HG03097 (cell line): ENCODE data around the gene NIN.
"Not testable (repeated sequence)": the region's sequence is repeated elsewhere in the genome, so short reads cannot be mapped to it uniquely, and the experiment has no call there.

Experiments
- ATAC-seq: cut with Tn5 transposase; IDR thresholded peaks from one replicate; pipeline ENCODE4 v1.9.1; 2021; ENCODE audit not compliant: unreplicated experiment, low FRiP score

Gene NIN

DNA sequence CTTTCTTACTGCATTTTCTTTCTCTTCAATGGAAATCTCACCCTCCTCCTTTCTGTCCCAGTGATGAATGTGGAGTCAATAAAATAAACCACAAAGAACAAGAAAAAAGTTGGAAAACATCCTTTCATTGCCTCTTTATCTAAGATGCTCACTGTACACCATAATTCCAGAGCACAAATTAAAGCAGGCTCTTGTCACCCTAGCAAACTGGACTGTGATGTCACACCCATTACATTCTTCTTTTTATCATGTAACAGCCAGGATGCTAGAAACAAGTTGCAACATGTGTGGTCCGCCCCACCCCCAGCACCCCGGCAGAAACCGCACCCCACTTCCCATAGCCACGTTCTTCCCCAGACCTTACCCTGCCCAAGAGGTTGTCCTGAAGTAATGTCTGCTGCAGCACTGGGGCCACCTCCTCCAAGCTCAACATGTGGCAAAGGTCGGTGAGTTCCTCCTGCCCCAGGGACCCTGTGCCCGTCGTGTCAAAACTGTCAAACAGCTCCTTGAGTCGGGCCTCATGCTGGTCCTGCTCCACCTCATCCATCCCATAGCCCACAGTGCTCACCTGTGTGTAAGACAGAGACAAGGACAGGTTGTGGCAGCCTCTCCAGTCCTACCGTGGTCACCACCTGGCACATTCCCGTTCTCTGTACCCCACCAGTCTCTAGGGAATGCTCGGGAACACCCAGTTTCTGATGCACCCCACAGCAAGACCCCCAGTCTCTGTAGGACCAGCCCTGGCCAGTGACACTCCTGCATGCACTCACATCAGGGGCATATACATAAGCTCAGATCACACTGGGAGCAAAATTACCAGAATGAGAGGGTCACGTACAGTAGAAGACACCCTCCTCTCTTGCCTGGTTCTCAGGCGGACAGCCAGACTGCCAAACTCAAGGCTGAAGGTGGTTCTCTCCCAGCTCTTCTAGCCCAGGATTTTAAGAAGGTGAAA is 9.2 kb downstream of the NIN start:
- no peak for ATAC-seq

- no peak for ATAC-seq
Observed at GRCh38 chr14:50820786-50821509, 10.0 kb downstream of the NIN start.

- ATAC-seq: not testable (repeated sequence)
Observed at GRCh38 chr14:50819303-50819702, 11.7 kb downstream of the NIN start.

GRCh38 chr14:50816395-50817047 is 14.4 kb downstream of the NIN start:
- no peak for ATAC-seq

- not testable (repeated sequence) for ATAC-seq
Observed at GRCh38 chr14:50815526-50815925, 15.4 kb downstream of the NIN start.

DNA sequence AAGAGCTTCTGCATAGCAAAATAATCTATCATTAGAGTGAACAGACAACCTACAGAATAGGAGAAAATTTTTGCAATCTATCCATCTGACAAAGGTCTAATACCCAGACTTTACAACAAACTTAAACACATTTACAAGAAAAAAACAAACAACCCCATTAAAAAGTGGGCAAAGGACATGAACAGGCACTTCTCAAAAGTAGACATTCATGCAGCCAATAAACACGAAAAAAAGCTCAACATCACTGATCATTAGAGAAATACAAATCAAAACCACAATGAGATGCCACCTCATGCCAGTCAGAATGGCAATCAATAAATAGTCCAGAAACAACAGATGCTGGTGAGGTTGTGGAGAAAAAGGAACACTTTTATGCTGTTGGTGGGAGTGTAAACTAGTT is 15.9 kb downstream of the NIN start:
- ATAC-seq: not testable (repeated sequence)

GRCh38 chr14:50814161-50814560 is 16.8 kb downstream of the NIN start:
- ATAC-seq: no peak

- no peak for ATAC-seq
Observed at GRCh38 chr14:50813544-50813863, 17.5 kb downstream of the NIN start.

DNA sequence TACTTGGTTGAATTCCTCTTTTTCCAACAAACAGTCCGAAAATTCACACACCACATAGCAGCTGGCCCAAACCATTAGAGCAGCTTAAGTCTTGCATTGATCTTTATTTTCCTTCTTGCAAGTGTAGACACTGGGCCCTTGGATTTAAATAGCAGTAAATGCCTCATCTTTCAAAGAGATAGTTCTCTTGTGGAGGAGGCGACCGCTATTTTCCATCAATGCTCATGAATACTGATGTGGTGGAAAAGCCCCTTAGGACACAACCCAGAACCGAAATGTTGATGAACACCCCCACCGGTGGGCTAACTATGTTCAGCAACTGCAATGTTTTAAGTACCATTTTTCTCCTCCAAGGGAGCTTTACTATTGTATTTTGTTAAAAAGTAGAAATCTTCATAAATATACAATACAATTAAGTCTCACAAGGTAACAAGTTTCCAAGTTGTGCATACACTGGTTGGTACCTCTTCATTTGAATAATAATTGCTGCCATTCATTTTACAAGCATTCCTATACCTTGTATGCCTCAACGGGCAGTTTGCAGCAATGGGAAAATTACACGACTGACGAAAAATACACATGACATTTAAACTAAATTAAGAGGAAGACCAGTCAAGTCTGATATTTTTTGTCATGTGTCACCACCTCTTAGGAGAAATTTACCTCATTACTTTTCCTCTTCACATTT is 18.0 kb downstream of the NIN start:
- no peak for ATAC-seq

GRCh38 chr14:50812180-50812579 is 18.8 kb downstream of the NIN start:
- no peak for ATAC-seq

DNA sequence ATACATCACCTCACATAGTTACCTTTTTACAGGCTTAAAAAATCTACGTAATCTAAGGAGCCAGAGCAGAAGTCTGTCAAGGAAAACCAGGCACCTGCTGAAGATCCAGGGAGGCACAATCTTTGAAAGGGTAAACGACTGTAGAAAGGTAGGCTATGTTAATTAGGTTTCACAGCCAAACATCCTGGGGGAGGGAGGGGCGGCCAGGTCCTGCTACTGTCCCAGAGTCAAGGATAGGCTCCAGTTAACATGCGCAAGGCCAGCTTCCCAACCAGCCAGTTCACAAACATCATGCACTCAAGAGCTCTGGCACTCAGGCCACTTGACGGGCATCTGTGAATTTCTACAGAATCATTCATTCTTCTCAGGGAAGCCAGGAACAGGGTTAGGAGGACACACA is 22.9 kb downstream of the NIN start:
- no peak for ATAC-seq

DNA sequence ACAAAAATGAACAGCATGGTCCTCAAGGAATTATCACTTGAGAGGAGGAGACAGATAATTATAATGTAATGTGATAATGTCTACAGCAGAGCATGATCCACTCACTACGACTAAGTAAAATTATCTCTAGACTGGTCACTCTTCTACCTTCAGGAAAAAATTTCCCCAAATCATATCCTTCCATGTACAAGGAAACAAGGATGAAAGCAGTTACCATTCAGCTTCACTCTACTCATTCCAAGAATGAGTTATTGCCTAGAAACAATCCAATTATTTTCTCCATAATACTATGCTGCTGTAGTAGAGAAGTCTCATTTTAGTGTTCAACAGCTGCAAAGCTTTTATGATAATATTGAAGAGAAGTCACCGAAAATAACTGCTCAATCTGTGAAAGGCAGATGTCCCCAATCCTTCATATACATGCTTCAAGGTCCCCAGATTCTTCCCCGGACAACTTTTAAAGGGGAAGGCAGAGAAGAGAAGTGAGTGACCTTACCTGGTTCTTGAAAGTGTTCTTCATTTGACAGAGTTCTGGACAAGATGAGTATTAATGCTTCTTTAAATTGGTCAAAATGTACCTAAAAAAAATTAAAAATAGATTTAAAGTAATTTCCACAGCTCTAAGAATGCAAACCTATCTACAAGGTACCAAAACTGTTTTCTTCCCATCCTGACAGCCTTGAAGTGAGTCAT is 24.6 kb downstream of the NIN start:
- ATAC-seq: no peak

GRCh38 chr14:50805396-50805795 is 25.6 kb downstream of the NIN start:
- no peak for ATAC-seq

DNA sequence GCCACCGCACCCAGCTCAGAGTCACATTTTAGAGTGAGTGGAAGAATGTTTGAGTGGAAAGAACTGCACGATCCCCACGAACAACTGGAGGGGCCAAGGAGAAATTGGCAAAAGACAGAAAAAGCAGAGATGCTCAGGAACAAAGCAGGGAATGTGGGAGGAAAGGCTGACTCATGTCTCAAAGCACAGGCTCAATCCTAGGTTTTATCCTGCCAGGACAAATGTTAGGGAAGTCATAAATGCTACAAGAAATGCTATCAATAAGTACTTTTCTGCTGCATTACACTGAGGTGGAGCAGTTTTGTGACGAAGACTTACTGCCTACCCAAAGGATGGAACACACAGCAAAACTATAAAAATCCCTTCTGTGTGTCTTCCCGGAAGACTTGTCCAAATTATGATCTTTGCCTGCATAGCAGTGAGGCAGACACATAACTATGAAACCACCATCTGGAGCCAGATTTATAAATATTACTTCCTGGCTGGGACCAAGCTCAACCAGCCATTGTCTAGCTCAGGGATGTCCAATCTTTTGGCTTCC is 26.7 kb downstream of the NIN start:
- ATAC-seq: no peak

DNA sequence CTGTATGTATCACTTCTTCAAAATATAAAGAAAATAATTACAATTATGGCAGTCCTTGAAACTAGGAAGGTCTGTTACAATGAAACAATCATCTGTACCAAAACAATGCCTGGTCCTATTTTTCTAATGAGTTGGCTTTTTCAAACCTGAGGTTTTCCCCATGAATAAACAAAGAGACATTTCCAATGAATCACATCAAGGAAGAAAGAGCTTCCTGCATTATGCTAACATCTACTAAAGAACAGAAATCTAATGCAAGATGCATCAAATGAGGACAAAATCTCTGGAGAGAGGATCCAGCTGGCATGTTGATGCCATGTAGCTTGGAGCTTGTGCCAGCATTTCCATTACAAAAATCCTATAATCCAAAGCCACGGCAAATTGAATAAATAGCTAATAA is 29.3 kb downstream of the NIN start:
- no peak for ATAC-seq

- ATAC-seq: no peak
Observed at GRCh38 chr14:50800032-50800431, 30.9 kb downstream of the NIN start.

DNA sequence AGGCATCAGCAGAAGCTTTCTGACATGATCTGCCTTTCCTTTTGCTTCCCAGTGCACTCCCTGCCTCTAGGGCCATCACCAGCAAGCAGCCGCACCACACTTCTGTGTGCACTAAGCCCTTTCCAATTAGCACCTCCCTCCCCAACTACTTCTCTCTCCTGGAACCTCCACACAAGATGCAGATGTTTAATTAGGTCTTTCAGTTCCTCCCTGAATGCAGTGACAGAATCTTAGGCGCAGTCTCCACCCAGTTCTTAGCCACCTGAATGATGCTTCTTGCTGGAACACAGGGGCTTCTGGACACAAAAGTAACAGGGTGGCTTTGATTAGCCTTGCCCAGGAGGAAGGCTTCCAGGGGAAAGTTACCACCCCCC is 32.9 kb downstream of the NIN start:
- no peak for ATAC-seq

DNA sequence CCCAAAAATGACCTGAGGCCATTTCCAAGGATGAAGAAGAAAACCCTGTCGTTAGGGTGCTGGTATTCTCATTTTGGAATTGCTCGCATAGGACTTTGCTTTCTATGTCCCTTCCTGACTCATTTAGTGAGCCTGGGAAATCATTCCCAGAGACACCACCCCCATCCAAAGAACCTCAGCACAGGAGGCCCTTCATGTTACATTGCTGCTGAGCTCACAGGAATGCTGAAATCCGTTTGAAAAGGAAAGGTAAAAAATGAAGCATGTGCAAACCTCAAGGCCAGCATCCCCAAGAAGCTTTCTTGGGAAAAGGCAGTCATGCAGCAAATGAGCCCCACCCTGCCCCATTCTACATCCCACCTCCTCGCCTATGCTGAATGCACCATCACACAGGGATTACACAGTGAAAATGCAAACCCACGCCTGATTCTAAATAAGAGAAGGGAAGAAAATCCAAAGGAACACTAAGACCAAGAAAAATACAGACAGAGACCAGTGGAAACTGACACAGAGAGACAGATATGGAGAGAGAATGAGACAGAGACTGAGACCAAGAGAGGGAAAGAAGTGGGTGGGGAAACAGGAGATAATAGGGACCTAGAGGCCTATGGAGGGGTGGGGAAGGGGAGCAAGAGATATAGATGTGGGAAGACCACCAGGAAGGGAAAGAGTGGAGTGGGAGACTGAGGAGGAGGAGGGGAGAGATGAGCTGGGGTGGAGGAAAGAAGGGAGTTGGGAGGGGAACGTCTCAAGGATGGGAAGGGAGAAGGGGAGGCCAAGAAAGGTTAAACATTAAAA is 33.5 kb downstream of the NIN start:
- no peak for ATAC-seq

DNA sequence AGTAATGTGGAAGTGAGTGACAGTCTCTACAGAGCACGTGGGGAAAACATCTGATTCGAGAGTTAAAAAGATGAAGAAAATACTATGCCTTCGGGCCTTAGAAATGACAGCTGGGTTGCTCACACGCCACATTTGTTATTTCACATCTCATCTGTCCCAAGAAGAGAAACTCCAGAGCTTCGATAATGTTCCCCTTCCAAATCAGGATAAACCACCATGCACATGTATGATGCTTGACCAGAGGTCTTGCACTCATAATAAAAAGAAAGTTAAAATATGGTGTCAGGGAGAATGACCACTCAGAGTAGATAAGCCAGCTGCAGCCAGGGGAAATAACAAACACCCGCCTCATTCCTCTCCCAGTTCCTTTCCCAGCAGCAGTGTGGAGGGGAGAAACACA is 34.6 kb downstream of the NIN start:
- ATAC-seq: no peak
